HepG2 (cell line): ENCODE data around the gene FBRSL1. TPM values are rescaled to one million over a fixed set of nuclear protein-coding genes. Genes with fewer than 3 reads are reported as not detected.

Experiments used
- ATAC-seq: fragments of 200-7000 bp; cut with Tn5 transposase; 3 replicates; pipeline ENCODE4 v1.9.1; 2020; ENCODE audit warnings: mild to moderate bottlenecking, moderate library complexity
- BruUV-seq: library from RNA; stranded (reverse); fragments of 400-500 nt; replicated peaks from 2 replicates; lab custom pipeline; 2021; lab: Mats Ljungman, UMichigan
- CTCF ChIA-PET: fragments of 300-600 bp; formaldehyde crosslinking; extraction: SDS; loops from one replicate; lab custom pipeline; 2021; ENCODE audit warnings: low total read pairs, inconsistent platforms, low intra/inter-chr PET ratio; lab: Yijun Ruan, JAX
- POLR2A ChIA-PET: fragments of 350-600 bp; sonication (Branson Sonifier 250); formaldehyde crosslinking; loops from one replicate; lab custom pipeline; 2020; ENCODE audit warnings: antibody characterized with exemption, inconsistent platforms; lab: Yijun Ruan, JAX
- DNase-seq: peaks from one replicate; pipeline ENCODE4 v3.0.0-alpha.2; 2015; ENCODE audit warnings: low spot score
- FAIRE-seq: peaks from 3 replicates; lab custom pipeline; 2011; peaks lifted over from hg19 to GRCh38; lab: Jason Lieb, UNC
- H2AFZ ChIP-seq: one replicate; pipeline ENCODE4 v1.6.1; 2011; ENCODE audit warnings: low read length, inconsistent platforms
- H3K27ac ChIP-seq: fragments of 300-600 bp; 3 replicates; pipeline ENCODE4 v1.8.0; 2011; ENCODE audit warnings: mixed run types, mild to moderate bottlenecking, mixed read lengths, low read length, inconsistent platforms; ENCODE audit not compliant: insufficient read depth; ENCODE audit errors: extremely low read length
- H3K27me3 ChIP-seq, 2 experiments: fragments of 200-600 bp in 1 of 2; 2 replicates in 1 of 2; 3 replicates in 1 of 2; pipeline versions ENCODE4 v1.6.0 to v1.8.0; 2011; ENCODE audit warnings: low read length in 2 of 2, mild to moderate bottlenecking in 2 of 2, moderate library complexity in 2 of 2, inconsistent platforms in 1 of 2; ENCODE audit not compliant: insufficient read depth in 2 of 2, control insufficient read depth in 1 of 2
- H3K36me3 ChIP-seq, 2 experiments: fragments of 200-600 bp in 1 of 2; replicated peaks in 1 of 2; 2 replicates in 1 of 2; 3 replicates in 1 of 2; pipeline versions ENCODE4 v1.5.1 to v1.8.0; 2011; ENCODE audit warnings: low read length in 2 of 2, inconsistent platforms in 1 of 2; ENCODE audit not compliant: insufficient read depth in 2 of 2, control insufficient read depth in 1 of 2
- H3K4me1 ChIP-seq: 2 replicates; pipeline ENCODE4 v1.5.1; 2012; ENCODE audit warnings: low read length, inconsistent platforms; ENCODE audit not compliant: insufficient read depth
- H3K4me2 ChIP-seq: 2 replicates; pipeline ENCODE4 v1.6.0; 2011; ENCODE audit warnings: low read depth, low read length, inconsistent platforms
- H3K4me3 ChIP-seq, 3 experiments: fragments of 200-600 bp in 1 of 3; sonication (generic), shearing (Covaris generic) in 1 of 3; replicated peaks in 1 of 3; 2 replicates each; pipeline ENCODE4 v1.5.1; 2011 to 2016; ENCODE audit warnings: low read length in 3 of 3, inconsistent platforms in 2 of 3, low read depth in 2 of 3, mild to moderate bottlenecking in 2 of 3, control low read depth in 1 of 3, mixed read lengths in 1 of 3; ENCODE audit not compliant: insufficient read depth in 1 of 3
- H3K79me2 ChIP-seq: one replicate; pipeline ENCODE4 v1.6.1; 2011; ENCODE audit warnings: low read length, inconsistent platforms; ENCODE audit not compliant: insufficient read depth
- H3K9ac ChIP-seq: 2 replicates; pipeline ENCODE4 v1.6.0; 2011; ENCODE audit warnings: mild to moderate bottlenecking, low read depth, low read length, inconsistent platforms; ENCODE audit not compliant: insufficient read depth
- H3K9me3 ChIP-seq: 2 replicates; pipeline ENCODE4 v1.5.1; 2012; ENCODE audit warnings: mild to moderate bottlenecking, low read length
- H4K20me1 ChIP-seq: 2 replicates; pipeline ENCODE4 v1.6.0; 2011; ENCODE audit warnings: inconsistent platforms, mild to moderate bottlenecking, low read length, moderate library complexity; ENCODE audit not compliant: insufficient read depth
- PCBP2 ChIP-seq: fragments of 200-400 bp; formaldehyde crosslinking; optimal IDR thresholded peaks from 2 replicates; pipeline ENCODE3; 2018; ENCODE audit warnings: low read length, low read depth; ENCODE audit not compliant: poor library complexity, severe bottlenecking
- ZFP41 ChIP-seq: sonication (generic); formaldehyde crosslinking; IDR thresholded peaks from 2 replicates; pipeline ENCODE4 v1.4.0; 2020; ENCODE audit warnings: mild to moderate bottlenecking, missing genetic modification reagents, borderline replicate concordance
- ZKSCAN8 ChIP-seq: IDR thresholded peaks from 2 replicates; pipeline ENCODE4 v1.6.1; 2016; ENCODE audit warnings: borderline replicate concordance, missing genetic modification reagents, missing compliant biosample characterization
- WGBS: methylation state at CpG from one replicate; pipeline ENCODE4 v1.1.6; 2017; ENCODE audit warnings: low lambda C conversion rate; 5-methylcytosine and 5-hydroxymethylcytosine counted together
- in situ Hi-C: cut with HindIII; loops from 2 replicates; pipeline ENCODE4 v1.10.0; 2017; ENCODE audit warnings: low pct_unique_long_range_greater_than_20kb; ENCODE audit not compliant: extremely low pct_ligation_motif_present
- intact Hi-C: fragments of 100-400 bp; cut with micrococcal nuclease; formaldehyde crosslinking; loops from one replicate; pipeline ENCODE4 v1.10.0; 2022; ENCODE audit not compliant: unreplicated experiment
- polyA plus RNA-seq, 8 experiments: library from polyadenylated mRNA; depleted of rRNA in 3 of 8; stranded (reverse) in 7 of 8; unstranded in 1 of 8; fragments of >200 nt; fragmentation: Illumina TruSeq in 4 of 8; extraction: Trizol in 4 of 8; gene quantifications; 2 replicates each; pipeline versions ENCODE4 v1.2.1 to v1.2.3, GENCODE V29; 2011 to 2016; ENCODE audit warnings: low read depth in 4 of 8, missing spikeins in 1 of 8, mixed read lengths in 1 of 8; ENCODE audit not compliant: insufficient read depth in 1 of 8
- total RNA-seq, 5 experiments: library from RNA; depleted of rRNA; stranded (reverse); fragments of >200 nt; fragmentation: Illumina TruSeq; extraction: Trizol; gene quantifications; 2 replicates each; pipeline ENCODE4 v1.2.3, GENCODE V29; 2016; ENCODE audit warnings: low read depth in 1 of 5
- TF ChIP-seq, protein P1 (sequence below), 2 experiments: fragments of 450-650 bp in 1 of 2; sonication (generic) in 1 of 2; formaldehyde crosslinking; IDR thresholded peaks; 2 replicates each; pipeline versions ENCODE4 v1.5.0 to v1.8.0; 2020 to 2022; ENCODE audit warnings: mild to moderate bottlenecking in 1 of 2, missing genetic modification reagents in 1 of 2

The FBRSL1 gene
- total and polyA plus RNA-seq, 2 of the 13 experiments (the other 11 are each of a cell fraction or from before 2014, with no cell fraction given) = 3.6 to 7.9 TPM

DNA sequence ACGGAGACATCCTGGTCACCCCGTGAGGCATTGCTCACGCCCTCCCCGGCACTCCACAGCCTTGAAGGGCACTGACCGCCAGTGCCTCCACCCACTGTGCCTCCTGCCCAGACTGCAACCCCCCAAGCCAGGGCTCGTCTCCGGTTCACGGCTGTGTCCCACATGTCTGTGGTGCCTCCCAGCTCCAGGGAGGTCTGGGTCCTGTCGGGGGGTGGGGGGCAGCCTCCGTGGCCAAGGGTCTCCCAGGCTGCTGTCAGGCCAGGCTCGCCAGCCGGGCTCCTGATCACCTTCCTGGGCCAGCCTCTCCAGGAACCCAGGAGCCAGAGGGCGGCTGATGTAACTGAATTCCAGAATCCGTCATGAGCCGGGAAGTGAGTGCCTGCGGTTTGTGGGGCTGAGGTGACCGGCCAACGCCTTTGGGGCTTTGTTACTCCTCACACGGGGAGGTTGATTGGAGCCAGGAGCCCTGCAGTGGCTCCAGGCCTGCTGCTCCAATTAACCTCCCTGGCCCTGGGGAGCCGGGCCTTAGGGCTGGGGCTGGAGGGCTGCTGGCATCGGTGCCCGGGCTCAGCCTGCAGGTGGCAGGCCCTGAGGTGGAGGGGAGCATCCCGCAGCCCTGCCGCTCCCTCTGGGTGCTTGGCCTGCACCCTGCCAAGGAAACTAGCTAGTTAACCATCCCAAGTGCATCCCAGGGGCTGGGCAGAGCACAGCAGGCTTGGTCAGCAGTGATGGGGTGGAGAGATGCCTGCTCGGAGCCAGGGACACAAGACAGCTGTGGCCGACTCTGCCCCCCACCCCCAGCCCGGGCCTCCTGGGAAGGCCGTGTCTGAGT lies 36.4 kb upstream of the FBRSL1 start:
- no peaks in the 10 kb centered on the region for H3K36me3 ChIP-seq
- ChIA-PET CTCF (no interaction called here), POLR2A (no interaction called here)
- no peak overlapping the region for H3K9ac ChIP-seq
- FAIRE-seq (no peak), DNase-seq (no peak), ATAC-seq (peak; percentile 21)
- intact Hi-C loops (no loop called here), in situ Hi-C loops (no loop called here)
- no peak overlapping the region for H3K4me2 ChIP-seq
- no peak overlapping the region for H3K27ac ChIP-seq
- H3K4me1 ChIP-seq = peaks cover 28% of the 10 kb centered on the region
- no peaks in the 10 kb centered on the region for H4K20me1 ChIP-seq
- no peaks in the 10 kb centered on the region for H3K79me2 ChIP-seq
- BruUV-seq = no TSS peak
- no peak overlapping the region for H2AFZ ChIP-seq
- 33% methylated on average over 13 of the region's 28 CpGs for WGBS
- H3K4me3 ChIP-seq = no peak overlapping the region
- TF ChIP-seq, protein P1, sequence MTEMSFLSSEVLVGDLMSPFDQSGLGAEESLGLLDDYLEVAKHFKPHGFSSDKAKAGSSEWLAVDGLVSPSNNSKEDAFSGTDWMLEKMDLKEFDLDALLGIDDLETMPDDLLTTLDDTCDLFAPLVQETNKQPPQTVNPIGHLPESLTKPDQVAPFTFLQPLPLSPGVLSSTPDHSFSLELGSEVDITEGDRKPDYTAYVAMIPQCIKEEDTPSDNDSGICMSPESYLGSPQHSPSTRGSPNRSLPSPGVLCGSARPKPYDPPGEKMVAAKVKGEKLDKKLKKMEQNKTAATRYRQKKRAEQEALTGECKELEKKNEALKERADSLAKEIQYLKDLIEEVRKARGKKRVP (CRISPR knock-in tag; IDR thresholded peaks at IDR 0.05) = peak in 1 of 2 experiments; percentile 81; a peak in 2 of 4 replicates
- no peak for TF ChIP-seq ZFP41 (CRISPR knock-in tag)
- peaks cover 30 to 83% of the 10 kb centered on the region in 2 experiments for H3K27me3 ChIP-seq
- H3K9me3 ChIP-seq = no peaks in the 10 kb centered on the region

DNA sequence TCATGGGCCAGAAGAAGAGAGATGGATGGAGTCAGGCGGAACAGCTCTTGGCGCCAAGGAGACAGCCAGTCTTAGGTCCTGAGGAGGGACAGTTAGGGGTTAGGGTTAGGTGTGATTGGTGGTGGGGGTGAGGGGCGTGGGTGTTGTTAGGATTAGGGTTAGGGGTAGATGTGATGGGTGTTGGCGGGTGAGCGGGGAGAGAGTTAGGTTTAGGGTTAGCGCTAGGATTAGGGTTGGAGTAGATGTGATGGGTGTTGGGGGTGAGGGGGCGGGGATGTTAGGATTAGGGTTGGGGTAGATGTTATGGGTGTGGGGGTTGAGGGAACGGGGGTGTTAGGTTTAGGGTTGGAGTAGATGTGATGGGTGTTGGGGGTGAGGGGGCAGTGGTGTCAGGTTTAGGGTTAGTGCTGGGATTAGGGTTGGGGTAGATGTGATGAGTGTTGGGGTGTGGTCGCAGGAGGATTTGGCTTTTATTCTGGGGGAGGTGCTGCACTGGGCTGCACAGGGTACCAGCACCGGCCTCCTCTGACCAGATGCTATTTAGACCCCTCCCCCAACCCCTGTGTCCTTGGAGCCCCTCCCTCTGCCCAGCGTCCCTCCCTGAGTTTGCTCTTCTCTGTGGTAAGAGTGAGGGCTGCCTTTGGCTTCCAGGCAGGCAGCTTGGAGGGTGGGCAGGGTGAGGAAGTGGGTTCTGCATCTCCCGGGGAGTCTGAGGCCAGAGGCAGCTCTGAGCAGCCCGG lies 35.6 kb upstream of the FBRSL1 start:
- H3K9me3 ChIP-seq = no peaks in the 10 kb centered on the region
- peaks cover 25% of the 10 kb centered on the region for H3K4me1 ChIP-seq
- TF ChIP-seq PCBP2 (peak; percentile 61), ZKSCAN8 (CRISPR knock-in tag) (no peak)
- ChIA-PET CTCF (no interaction called here), POLR2A (no interaction called here)
- DNase-seq (no peak), FAIRE-seq (no peak), ATAC-seq (no peak)
- H3K27me3 ChIP-seq = peaks cover 31 to 88% of the 10 kb centered on the region in 2 experiments
- 54% methylated on average over 11 of the region's 13 CpGs for WGBS
- no peak overlapping the region for H2AFZ ChIP-seq
- H3K4me2 ChIP-seq = no peak overlapping the region
- no peak overlapping the region for H3K4me3 ChIP-seq
- in situ Hi-C loops = no loop called here
- H3K27ac ChIP-seq = no peak overlapping the region
- H3K9ac ChIP-seq = no peak overlapping the region
- H3K79me2 ChIP-seq = no peaks in the 10 kb centered on the region
- H4K20me1 ChIP-seq = no peaks in the 10 kb centered on the region
- BruUV-seq = no TSS peak
- intact Hi-C loops = no loop called here
- H3K36me3 ChIP-seq = no peaks in the 10 kb centered on the region
